HEK293 (cell line): ENCODE results near the gene RB1.

Experiments
- FEZF1 ChIP-seq: fragments of 450-650 bp; formaldehyde crosslinking; IDR thresholded peaks from 2 replicates; pipeline ENCODE4 v1.5.1; 2016; ENCODE audit warnings: missing biosample characterization, missing genetic modification characterization
- HIC1 ChIP-seq: fragments of 450-650 bp; formaldehyde crosslinking; IDR thresholded peaks from 2 replicates; pipeline ENCODE4 v1.5.1; 2016; ENCODE audit warnings: missing biosample characterization, missing genetic modification characterization
- TSHZ1 ChIP-seq: fragments of 450-650 bp; formaldehyde crosslinking; IDR thresholded peaks from 2 replicates; pipeline ENCODE4 v1.5.1; 2016; ENCODE audit warnings: missing biosample characterization, missing genetic modification characterization, borderline replicate concordance
- YY2 ChIP-seq: fragments of 450-650 bp; formaldehyde crosslinking; IDR thresholded peaks from 2 replicates; pipeline ENCODE4 v1.5.1; 2016; ENCODE audit warnings: missing biosample characterization, missing genetic modification characterization
- ZBTB21 ChIP-seq: fragments of 450-650 bp; formaldehyde crosslinking; IDR thresholded peaks from 2 replicates; pipeline ENCODE4 v1.5.1; 2017; ENCODE audit warnings: missing biosample characterization, missing genetic modification characterization
- ZBTB8A ChIP-seq: fragments of 450-650 bp; formaldehyde crosslinking; IDR thresholded peaks from 2 replicates; pipeline ENCODE4 v1.5.1; 2016; ENCODE audit warnings: missing biosample characterization, missing genetic modification characterization
- ZEB2 ChIP-seq: fragments of 450-650 bp; formaldehyde crosslinking; IDR thresholded peaks from 2 replicates; pipeline ENCODE4 v1.5.1; 2016; ENCODE audit warnings: missing biosample characterization, missing genetic modification characterization
- ZFP41 ChIP-seq: fragments of 450-650 bp; formaldehyde crosslinking; IDR thresholded peaks from 2 replicates; pipeline ENCODE4 v1.5.1; 2016; ENCODE audit warnings: missing biosample characterization, missing genetic modification characterization, borderline replicate concordance
- ZNF169 ChIP-seq: fragments of 450-650 bp; formaldehyde crosslinking; IDR thresholded peaks from 2 replicates; pipeline ENCODE4 v1.5.1; 2016; ENCODE audit warnings: missing biosample characterization, missing genetic modification characterization
- ZNF184 ChIP-seq: fragments of 450-650 bp; IDR thresholded peaks from 2 replicates; pipeline ENCODE4 v1.5.1; 2018; ENCODE audit warnings: missing biosample characterization, mild to moderate bottlenecking, missing genetic modification characterization
- ZNF2 ChIP-seq: fragments of 450-650 bp; formaldehyde crosslinking; IDR thresholded peaks from 2 replicates; pipeline ENCODE4 v1.5.1; 2016; ENCODE audit warnings: missing biosample characterization, missing genetic modification characterization
- ZNF274 ChIP-seq, 2 experiments: fragments of 200-500 bp in 1 of 2; fragments of 450-650 bp in 1 of 2; sonication (Bioruptor generic) in 1 of 2; formaldehyde crosslinking in 1 of 2; IDR thresholded peaks; 2 replicates each; pipeline versions ENCODE4 v1.5.1 to v1.6.1; 2014 to 2016; ENCODE audit warnings: borderline replicate concordance in 1 of 2, inconsistent platforms in 1 of 2, low read length in 1 of 2, missing biosample characterization in 1 of 2, missing genetic modification characterization in 1 of 2
- ZNF366 ChIP-seq: fragments of 450-650 bp; formaldehyde crosslinking; conservative IDR thresholded peaks from 2 replicates; pipeline ENCODE4 v1.5.1; 2016; ENCODE audit warnings: missing biosample characterization, missing genetic modification characterization
- ZNF394 ChIP-seq: fragments of 450-650 bp; formaldehyde crosslinking; IDR thresholded peaks from 2 replicates; pipeline ENCODE4 v1.5.1; 2016; ENCODE audit warnings: missing biosample characterization, missing genetic modification characterization, mild to moderate bottlenecking, moderate library complexity, borderline replicate concordance
- ZNF398 ChIP-seq: fragments of 450-650 bp; formaldehyde crosslinking; IDR thresholded peaks from 2 replicates; pipeline ENCODE4 v1.5.1; 2017; ENCODE audit warnings: missing biosample characterization, missing genetic modification characterization
- ZNF501 ChIP-seq: fragments of 450-650 bp; formaldehyde crosslinking; IDR thresholded peaks from 2 replicates; pipeline ENCODE4 v1.5.1; 2016; ENCODE audit warnings: missing biosample characterization, missing genetic modification characterization
- ZNF549 ChIP-seq: fragments of 450-650 bp; IDR thresholded peaks from 2 replicates; pipeline ENCODE4 v1.5.1; 2018; ENCODE audit warnings: missing biosample characterization, missing genetic modification characterization, mild to moderate bottlenecking, inconsistent platforms, moderate library complexity
- ZNF658 ChIP-seq: fragments of 450-650 bp; formaldehyde crosslinking; IDR thresholded peaks from 2 replicates; pipeline ENCODE4; 2016; ENCODE audit warnings: missing biosample characterization, missing genetic modification characterization
- ZNF660 ChIP-seq: fragments of 450-650 bp; IDR thresholded peaks from 2 replicates; pipeline ENCODE4 v1.5.1; 2018; ENCODE audit warnings: missing biosample characterization, mild to moderate bottlenecking, missing genetic modification characterization
- ZNF670 ChIP-seq: fragments of 450-650 bp; formaldehyde crosslinking; IDR thresholded peaks from 2 replicates; pipeline ENCODE4 v1.5.1; 2016; ENCODE audit warnings: missing biosample characterization, missing genetic modification characterization, low read depth
- TF ChIP-seq, protein P1 (sequence below): fragments of 450-650 bp; formaldehyde crosslinking; IDR thresholded peaks from 2 replicates; pipeline ENCODE4 v1.5.1; 2016; ENCODE audit warnings: missing biosample characterization, missing genetic modification characterization, borderline replicate concordance
- TF ChIP-seq, protein P2 (sequence below): fragments of 450-650 bp; formaldehyde crosslinking; IDR thresholded peaks from 2 replicates; pipeline ENCODE4 v1.5.1; 2016; ENCODE audit warnings: missing biosample characterization, missing genetic modification characterization, low read depth
- TF ChIP-seq, protein P3 (sequence below): fragments of 450-650 bp; formaldehyde crosslinking; conservative IDR thresholded peaks from 2 replicates; pipeline ENCODE4 v1.5.1; 2016; ENCODE audit warnings: low read depth, missing biosample characterization, missing genetic modification characterization

RB1 gene

DNA sequence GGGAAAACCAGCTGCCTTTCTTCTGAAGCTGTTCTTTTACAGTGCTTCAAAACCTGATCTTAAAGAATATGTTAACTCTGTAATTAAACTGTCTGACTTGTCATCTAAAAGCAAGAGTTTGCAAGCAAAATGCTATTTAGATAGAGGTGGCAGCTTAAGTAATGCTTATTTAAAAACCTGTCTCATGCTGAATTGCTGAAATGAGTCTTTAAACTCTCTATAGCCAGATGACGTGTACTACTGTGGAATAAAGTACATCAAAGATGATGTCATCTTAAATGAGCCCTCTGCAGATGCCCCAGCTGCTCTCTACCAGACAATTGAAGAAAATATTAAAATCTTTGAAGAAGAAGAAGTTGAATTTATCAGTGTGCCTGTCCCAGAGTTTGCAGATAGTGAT, 47.6 kb upstream of the RB1 start (continued):
- TF ChIP-seq ZNF398 (tag by site-specific recombination): no peak
- no peak for TF ChIP-seq ZNF501
- TF ChIP-seq ZNF2 (tag by site-specific recombination): no peak
- TF ChIP-seq ZNF670 (tag by site-specific recombination): no peak
- no peak for TF ChIP-seq ZNF658 (tag by site-specific recombination)
- 0 out of 2 replicates have a peak, but pooled peaks have one; percentile 36 for TF ChIP-seq HIC1 (tag by site-specific recombination)
- TF ChIP-seq ZNF366: peak; percentile 33; the same call in 1 of the 2 replicates
- TF ChIP-seq, protein P1, sequence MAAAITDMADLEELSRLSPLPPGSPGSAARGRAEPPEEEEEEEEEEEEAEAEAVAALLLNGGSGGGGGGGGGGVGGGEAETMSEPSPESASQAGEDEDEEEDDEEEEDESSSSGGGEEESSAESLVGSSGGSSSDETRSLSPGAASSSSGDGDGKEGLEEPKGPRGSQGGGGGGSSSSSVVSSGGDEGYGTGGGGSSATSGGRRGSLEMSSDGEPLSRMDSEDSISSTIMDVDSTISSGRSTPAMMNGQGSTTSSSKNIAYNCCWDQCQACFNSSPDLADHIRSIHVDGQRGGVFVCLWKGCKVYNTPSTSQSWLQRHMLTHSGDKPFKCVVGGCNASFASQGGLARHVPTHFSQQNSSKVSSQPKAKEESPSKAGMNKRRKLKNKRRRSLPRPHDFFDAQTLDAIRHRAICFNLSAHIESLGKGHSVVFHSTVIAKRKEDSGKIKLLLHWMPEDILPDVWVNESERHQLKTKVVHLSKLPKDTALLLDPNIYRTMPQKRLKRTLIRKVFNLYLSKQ (tag by site-specific recombination): no peak
- TF ChIP-seq, protein P2, sequence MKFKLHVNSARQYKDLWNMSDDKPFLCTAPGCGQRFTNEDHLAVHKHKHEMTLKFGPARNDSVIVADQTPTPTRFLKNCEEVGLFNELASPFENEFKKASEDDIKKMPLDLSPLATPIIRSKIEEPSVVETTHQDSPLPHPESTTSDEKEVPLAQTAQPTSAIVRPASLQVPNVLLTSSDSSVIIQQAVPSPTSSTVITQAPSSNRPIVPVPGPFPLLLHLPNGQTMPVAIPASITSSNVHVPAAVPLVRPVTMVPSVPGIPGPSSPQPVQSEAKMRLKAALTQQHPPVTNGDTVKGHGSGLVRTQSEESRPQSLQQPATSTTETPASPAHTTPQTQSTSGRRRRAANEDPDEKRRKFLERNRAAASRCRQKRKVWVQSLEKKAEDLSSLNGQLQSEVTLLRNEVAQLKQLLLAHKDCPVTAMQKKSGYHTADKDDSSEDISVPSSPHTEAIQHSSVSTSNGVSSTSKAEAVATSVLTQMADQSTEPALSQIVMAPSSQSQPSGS (tag by site-specific recombination): peak; percentile 96
- TF ChIP-seq ZFP41 (tag by site-specific recombination): no peak
- TF ChIP-seq ZNF184 (tag by site-specific recombination): no peak
- no peak for TF ChIP-seq YY2 (tag by site-specific recombination)
- peak; percentile 35; the same call in 1 of the 2 replicates for TF ChIP-seq TSHZ1 (tag by site-specific recombination)
- no peak for TF ChIP-seq ZNF169 (tag by site-specific recombination)
- TF ChIP-seq ZBTB8A: no peak
- no peak for TF ChIP-seq ZNF274 (IDR thresholded peaks at IDR 0.05; ENCODE audit: low read length)
- no peak for TF ChIP-seq ZNF274 (tag by site-specific recombination; IDR thresholded peaks at IDR 0.05; ENCODE audit: borderline replicate concordance)
- TF ChIP-seq ZNF660 (tag by site-specific recombination): 0 out of 2 replicates have a peak, but pooled peaks have one; percentile 25
- no peak for TF ChIP-seq ZEB2 (tag by site-specific recombination)
- TF ChIP-seq ZNF394 (tag by site-specific recombination): peak; percentile 23; the same call in 1 of the 2 replicates
- peak; percentile 58; the same call in 1 of the 2 replicates for TF ChIP-seq ZBTB21
- TF ChIP-seq, protein P3, sequence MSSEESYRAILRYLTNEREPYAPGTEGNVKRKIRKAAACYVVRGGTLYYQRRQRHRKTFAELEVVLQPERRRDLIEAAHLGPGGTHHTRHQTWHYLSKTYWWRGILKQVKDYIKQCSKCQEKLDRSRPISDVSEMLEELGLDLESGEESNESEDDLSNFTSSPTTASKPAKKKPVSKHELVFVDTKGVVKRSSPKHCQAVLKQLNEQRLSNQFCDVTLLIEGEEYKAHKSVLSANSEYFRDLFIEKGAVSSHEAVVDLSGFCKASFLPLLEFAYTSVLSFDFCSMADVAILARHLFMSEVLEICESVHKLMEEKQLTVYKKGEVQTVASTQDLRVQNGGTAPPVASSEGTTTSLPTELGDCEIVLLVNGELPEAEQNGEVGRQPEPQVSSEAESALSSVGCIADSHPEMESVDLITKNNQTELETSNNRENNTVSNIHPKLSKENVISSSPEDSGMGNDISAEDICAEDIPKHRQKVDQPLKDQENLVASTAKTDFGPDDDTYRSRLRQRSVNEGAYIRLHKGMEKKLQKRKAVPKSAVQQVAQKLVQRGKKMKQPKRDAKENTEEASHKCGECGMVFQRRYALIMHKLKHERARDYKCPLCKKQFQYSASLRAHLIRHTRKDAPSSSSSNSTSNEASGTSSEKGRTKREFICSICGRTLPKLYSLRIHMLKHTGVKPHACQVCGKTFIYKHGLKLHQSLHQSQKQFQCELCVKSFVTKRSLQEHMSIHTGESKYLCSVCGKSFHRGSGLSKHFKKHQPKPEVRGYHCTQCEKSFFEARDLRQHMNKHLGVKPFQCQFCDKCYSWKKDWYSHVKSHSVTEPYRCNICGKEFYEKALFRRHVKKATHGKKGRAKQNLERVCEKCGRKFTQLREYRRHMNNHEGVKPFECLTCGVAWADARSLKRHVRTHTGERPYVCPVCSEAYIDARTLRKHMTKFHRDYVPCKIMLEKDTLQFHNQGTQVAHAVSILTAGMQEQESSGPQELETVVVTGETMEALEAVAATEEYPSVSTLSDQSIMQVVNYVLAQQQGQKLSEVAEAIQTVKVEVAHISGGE (tag by site-specific recombination): no peak
- peak; percentile 79 for TF ChIP-seq FEZF1 (tag by site-specific recombination)
- no peak for TF ChIP-seq ZNF549
